Skin epidermis (tissue), 12 donors: ENCODE measurements around the gene DUSP7.

Source experiments
- H3K27ac ChIP-seq, 21 experiments: fragments of 200-600 bp; sonication (generic) in 11 of 21; one replicate each; pipeline ENCODE4 v1.5.0; 2020; ENCODE audit warnings: mild to moderate bottlenecking in 3 of 21, inconsistent platforms in 2 of 21, moderate library complexity in 2 of 21
- H3K4me3 ChIP-seq, 7 experiments: fragments of 200-600 bp; sonication (generic) in 2 of 7; one replicate each; pipeline ENCODE4 v1.5.0; 2020; ENCODE audit warnings: inconsistent platforms in 2 of 7, mild to moderate bottlenecking in 2 of 7, moderate library complexity in 1 of 7

DUSP7 gene

DNA sequence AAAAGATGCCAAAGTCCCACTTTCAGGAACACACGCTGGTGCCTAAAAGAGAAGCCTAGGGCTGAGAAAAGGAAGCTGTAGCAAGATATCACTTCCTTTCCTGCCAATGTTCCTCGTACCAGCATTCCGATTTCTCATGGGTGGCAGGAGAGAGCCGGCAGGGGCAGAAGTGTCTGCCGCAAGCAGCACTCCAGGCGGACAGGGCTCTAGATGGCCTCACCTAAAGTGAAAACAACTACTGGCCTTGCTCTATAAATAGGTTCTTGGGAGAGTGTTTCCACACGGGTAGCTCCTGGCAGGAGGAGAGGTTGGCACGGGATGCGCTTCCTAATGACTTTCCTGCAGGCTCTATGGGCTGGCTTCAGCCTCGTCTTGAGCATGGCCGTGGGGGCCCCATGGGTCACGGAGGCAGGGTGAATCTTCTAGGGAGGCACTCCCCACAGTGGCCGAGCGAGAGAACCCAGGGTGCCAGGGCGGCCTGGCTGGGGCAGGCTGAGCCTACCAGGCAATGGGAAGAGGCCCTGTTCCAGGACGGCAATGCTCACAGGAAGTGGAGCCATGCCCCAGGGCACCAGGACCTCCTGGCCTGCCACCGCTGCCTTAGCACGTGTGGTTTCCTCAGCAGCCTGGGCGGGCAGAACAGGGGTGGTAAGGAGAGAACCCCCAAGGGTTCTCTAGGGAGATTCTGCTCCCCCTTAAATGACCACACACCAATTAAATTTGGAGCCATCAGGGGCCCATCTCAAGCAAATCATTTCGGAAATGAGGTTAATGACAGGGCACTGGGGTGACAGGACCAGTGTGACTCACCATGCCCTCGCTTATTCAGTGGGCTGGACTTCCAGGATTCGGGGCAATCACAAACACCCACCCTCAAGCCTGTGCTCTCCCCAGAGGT lies 14.6 kb upstream of the DUSP7 start:
- H3K27ac ChIP-seq = peak overlapping the region in 17 of 21 experiments; percentile 1 to 78 (median 39)
- H3K4me3 ChIP-seq = no peak overlapping the region

DNA sequence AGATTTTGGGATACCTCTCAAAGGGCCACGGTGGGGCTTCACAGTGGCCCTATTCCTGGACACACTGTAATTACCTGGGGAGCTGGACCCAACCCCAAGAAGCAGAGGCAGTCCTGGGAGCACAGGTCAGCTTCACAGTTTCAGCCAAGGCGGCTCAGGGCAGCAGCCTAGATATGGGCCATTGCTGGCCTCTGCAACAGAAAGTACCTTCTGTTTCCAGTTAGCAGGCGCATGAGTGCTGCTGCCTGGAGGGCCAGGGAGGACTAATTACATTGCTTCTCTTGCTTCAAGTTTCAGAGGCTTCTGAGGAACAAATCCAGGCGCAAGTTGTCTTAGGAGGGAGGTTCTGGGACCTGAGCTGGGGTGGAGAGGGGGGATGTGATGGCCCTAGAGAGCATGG lies 13.5 kb upstream of the DUSP7 start:
- Histone ChIP-seq H3K4me3 (no peak overlapping the region), H3K27ac (peak overlapping the region in 9 of 21 experiments; percentile 24 to 78 (median 57))

DNA sequence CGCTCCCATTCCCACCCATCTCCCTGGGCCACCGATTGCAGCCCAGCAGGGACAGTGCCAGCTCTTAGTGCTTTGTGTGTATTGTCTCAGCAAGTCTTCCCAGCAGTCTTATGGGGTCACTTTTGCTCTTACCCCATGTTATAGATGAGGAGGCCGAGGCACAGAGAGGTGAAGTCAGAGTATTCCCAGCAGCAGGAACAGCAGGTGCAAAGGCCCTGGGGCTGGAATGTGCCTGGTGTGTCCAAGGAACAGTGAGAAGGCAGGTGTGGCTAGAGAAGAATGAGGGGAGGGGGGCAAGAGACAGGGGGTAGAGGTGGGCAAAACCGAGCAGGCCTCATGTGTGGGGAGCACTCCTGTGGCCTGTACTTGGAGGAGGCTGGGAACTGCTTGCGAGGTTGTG lies 12.8 kb upstream of the DUSP7 start:
- H3K27ac ChIP-seq = peak overlapping the region in 4 of 21 experiments; percentile 38 to 91 (median 60)

DNA sequence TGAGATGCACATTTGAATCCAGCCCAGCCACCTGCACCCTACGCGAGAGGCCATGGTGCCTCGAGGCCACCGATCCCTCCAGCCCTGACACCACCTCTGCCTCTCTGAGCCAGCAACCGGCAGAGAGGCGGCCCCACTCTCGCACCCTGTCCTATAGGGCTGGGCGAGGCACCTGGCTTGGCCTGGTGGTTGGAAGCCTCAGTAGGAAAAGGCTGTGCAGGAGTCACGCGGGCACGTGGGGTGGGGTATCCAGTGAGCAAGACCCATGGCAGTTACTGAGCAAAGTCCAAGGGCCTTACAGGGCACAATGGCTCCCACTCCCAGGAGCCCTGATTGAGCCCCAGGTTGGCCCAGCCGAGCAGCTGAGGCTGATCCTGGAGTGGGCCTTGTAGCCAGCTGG lies 12.4 kb upstream of the DUSP7 start:
- Histone ChIP-seq H3K4me3 (no peak overlapping the region), H3K27ac (peak overlapping the region in 10 of 21 experiments; percentile 4 to 91 (median 40))

More for the DNA sequence above, 12.8 kb upstream of the DUSP7 start:
- no peak overlapping the region for H3K4me3 ChIP-seq

DNA sequence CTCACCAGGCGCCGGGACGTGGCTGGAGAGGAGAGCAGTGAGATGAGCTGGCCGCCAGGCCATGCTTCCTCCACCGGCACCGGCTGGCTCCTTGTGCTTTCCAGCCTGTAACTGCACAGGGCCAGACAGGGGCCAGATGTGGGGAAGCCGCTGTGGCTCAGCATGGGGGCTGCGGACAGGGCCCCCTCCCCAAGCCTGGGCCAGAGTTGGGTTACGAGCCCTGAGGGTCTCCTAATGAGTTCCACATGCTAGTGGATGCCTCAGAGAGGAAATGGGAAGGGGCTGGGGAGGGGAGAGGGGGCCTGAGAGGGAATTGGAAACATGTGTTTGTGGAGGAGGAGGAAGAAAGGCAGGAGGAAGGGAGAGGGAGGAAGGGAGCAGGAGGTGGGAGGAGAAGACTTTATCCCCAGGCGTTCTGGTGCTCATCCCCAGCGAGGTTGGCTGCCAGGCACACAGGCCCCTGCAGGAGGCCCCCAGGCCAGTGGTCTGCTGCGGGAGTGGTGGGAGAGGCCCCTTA lies 11.7 kb upstream of the DUSP7 start:
- peak overlapping the region in 15 of 21 experiments; percentile 10 to 91 (median 34) for H3K27ac ChIP-seq
- no peak overlapping the region for H3K4me3 ChIP-seq

DNA sequence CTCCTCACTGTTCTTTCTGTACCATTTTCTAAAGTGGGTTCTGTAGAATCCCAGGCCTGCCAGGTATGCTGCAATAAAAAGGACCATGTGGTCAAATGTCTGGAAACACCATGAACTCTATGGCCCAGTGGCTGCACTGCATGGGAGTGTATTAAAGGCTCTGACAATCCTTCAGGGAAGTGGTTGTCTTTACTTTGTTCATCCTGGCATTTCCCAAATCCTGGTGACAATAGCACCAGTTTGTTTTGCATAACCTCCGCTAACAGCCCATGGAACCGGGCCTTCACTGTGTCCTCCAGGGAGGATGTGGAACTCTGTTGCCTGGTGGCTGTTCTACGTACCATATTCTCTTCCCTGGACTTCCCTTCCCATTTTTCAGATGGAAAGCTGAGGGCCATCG lies 11.2 kb upstream of the DUSP7 start:
- Histone ChIP-seq H3K27ac (peak overlapping the region in 12 of 21 experiments; percentile 5 to 91 (median 34)), H3K4me3 (no peak overlapping the region)

DNA sequence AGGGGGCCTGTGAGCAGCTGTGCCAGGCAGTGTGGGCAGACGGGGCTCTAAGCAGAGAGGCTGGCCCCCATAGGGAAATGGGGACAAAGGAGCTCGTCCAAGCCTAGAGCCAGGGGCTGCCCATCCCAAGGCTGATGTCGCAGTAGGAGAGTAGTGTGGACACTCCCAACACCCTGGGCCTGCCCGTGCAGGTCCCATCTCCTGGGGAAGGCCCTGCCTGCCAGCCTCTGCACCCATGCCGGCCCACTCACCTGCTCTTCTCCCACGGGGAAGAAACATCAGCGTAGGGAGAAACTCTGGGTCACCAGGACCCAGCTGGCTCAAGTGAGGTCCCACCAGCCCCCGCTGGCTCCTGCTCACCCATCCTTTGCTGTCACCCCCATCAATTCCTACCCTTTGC lies 10.7 kb upstream of the DUSP7 start:
- no peak overlapping the region for H3K4me3 ChIP-seq
- H3K27ac ChIP-seq = peak overlapping the region in 18 of 21 experiments; percentile 0 to 91 (median 38)

DNA sequence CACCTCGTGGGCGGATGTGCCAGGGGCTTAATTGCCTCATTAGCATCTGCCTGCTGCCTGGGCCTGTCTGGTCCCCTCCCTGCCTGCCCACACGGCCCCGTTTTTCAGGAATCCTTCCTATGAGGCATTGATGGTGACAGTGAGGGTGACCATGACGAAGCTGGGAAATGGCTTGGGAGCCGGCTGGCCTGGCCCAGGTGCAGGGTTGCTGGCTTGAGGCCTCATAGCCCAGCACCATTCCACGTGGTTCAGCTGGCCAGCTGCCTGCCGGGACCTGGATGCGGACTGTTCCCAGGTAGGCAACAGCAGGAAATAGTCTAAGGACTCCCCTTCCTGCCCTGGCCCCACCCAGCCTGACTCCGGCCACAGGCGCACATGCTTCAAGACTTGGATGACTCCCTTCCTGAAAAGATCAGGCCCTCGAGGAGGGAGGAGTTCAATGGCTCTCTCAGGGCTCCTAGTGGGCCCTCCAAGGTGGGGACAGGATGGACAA lies 8.9 kb upstream of the DUSP7 start:
- no peak overlapping the region for H3K4me3 ChIP-seq
- H3K27ac ChIP-seq = peak overlapping the region in 20 of 21 experiments; percentile 41 to 91 (median 73)

DNA sequence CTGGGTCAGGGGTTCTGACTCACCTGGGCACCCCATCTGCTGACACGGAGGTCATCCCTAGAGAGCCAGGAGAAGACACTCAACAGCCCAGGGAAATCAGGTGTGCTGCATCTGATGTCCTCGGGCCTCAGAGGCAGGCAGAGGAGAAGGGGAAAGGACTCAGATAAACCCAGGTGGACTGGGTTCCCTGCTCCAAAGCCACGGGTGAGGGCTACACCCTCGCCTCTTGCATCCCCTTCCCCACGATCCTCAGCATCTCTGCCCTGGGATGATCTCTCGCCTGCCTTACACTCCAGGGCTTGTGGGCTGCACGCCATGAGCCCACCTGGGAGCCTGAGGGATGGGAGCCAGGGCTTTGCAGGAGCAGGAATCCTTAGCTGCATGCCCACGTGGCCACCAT lies 8.2 kb upstream of the DUSP7 start:
- Histone ChIP-seq H3K27ac (peak overlapping the region in 12 of 21 experiments; percentile 41 to 92 (median 72)), H3K4me3 (no peak overlapping the region)

DNA sequence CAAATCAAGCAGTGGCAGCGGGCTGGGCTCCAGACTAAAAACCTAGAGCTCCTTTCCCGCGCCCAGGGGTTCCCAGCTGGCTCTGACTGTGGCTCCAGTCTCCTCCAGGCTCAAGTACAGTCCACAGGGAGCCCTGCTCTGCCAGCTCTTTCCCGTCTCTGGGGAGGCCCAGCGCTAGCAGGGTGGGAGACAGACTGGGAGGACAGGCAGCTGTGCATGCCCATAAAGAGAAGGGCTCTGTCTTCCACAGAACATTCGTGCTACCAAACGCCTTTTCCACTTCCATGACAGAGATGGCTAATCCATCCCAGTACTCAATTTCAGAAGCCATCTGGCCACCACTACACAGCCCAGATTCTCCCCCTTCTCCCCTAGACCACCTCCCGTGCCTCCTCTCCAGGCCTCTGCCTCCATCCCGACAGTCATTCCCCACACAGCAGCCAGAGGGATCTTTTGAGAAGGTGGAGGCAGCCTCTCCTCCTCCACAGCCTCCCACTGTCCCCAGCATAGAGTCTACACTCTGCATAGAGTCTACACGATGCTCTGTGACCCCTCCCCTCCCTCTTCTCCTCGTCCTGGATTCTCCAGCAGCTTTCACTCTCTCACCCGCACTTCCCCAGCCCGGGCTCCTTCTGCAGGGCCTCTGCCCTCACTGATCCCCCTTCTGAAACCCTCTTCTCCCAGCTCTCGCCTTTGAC lies 6.8 kb upstream of the DUSP7 start:
- peak overlapping the region in 19 of 21 experiments; percentile 23 to 92 (median 77) for H3K27ac ChIP-seq
- no peak overlapping the region for H3K4me3 ChIP-seq

DNA sequence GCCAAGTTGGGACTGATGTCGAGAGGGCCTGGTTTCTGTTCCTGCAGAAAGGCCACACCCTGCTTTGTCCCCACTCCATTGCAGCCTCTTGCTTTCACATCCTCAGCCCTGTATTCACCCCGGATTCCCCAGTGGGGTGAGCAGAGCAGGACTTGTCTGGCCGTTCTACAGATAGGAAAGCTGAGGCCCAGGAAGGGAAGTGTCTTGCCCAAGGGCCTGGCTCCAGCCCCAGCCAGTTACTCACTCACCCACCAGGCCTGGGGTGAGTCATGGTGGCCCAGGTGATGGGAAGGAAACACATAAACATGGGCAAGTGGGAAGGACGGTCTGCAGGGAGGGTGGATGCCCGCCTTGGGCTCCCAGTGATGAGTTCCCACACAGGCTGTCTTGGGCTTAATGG lies 6.1 kb upstream of the DUSP7 start:
- H3K4me3 ChIP-seq = no peak overlapping the region
- H3K27ac ChIP-seq = peak overlapping the region in 20 of 21 experiments; percentile 34 to 92 (median 78)

DNA sequence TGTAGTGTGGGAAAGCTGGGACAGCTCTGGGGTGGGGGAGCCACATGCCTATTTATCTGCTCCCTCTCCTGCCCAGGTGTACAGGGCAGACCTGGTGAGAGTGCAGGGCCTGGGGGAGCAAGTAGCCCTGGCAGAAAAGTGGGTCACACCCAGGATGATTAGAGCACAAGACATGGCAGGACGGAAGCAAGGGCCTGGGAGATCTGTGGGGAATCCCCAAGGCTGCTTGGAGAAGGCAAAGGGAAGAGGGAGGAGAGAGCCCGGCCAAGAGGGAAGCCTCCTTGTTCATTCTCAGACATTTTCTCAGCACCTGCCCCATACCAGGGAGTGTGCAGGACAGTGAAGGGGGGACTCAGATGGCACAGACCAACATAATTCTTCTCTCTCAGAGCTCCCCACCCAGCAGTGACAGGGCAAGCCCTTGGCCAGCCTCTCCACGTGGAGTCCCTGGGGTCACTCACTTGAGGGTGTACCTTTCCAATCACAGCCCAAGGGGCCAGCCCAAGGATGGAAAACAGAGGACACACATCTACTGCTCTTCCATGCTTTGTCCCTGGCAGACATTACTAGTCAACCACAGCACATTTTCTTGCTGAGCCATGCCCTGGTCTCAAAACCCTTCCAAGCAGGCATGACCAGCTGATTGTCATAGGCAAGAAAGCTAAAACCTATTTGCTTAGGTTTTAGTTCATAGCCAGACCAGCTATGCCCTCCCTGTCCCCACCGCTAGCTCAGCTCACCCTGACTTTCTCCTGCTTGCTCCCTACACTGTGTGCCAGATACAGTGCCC lies 4.9 kb upstream of the DUSP7 start:
- peak overlapping the region; percentile 9 to 92 (median 76) for H3K27ac ChIP-seq

DNA sequence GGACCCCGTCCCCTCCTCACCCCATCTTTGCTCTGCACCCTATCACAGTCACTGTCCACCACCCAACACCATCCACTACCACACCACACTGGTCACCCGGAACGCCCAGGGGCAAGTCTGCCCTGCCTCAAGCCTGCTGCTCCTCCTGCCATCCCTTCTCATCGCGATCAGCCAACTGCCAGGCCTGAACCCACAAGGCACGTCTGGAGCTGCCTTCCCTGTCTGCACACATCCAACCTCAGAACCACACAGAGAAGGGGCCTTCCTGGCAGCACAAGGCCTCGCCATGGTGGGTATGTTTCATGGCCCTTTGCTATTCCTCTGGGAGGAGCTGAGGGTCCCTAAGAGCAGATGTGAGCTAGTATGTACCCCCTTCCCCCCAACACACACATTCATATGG lies 3.4 kb upstream of the DUSP7 start:
- Histone ChIP-seq H3K27ac (peak overlapping the region in 18 of 21 experiments; percentile 3 to 92 (median 66)), H3K4me3 (no peak overlapping the region)

More for the DNA sequence above, 4.9 kb upstream of the DUSP7 start:
- no peak overlapping the region for H3K4me3 ChIP-seq

DNA sequence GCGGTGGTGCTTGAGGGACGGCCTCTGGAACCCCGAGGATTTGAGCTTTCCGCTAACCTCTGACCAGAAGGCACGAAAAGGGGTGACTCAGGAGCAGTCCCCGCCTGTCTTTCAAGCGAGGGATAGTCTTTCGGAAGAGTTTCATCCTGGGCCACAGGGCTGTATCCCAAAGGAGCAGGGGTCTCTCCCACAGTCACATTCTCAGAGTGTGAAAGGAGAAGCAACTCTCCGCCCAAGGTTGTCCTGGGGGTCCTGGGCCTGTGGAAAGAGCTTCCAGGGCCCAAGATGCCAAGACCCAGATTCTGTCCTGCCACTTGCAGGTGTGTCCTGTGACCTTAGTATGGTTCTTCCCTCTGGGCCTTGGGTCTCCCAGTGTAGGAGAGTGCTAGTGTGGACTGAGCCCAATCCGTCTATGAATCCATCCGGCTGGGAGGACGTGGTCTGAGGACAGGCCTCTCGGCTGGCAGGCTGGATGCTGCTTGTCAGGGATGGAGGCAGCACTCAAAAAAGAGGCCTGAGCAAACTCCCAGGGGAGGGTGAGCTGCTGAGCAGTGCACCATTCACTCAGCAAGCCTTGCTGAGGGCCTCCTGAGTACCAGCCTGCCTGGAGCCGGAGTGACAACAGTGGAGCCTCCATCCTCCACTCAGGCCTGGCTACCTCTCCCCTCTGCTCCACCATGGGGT lies 1.6 kb upstream of the DUSP7 start:
- Histone ChIP-seq H3K27ac (peak overlapping the region in 19 of 21 experiments; percentile 59 to 95 (median 79)), H3K4me3 (peak overlapping the region; percentile 5 to 94 (median 58))

DNA sequence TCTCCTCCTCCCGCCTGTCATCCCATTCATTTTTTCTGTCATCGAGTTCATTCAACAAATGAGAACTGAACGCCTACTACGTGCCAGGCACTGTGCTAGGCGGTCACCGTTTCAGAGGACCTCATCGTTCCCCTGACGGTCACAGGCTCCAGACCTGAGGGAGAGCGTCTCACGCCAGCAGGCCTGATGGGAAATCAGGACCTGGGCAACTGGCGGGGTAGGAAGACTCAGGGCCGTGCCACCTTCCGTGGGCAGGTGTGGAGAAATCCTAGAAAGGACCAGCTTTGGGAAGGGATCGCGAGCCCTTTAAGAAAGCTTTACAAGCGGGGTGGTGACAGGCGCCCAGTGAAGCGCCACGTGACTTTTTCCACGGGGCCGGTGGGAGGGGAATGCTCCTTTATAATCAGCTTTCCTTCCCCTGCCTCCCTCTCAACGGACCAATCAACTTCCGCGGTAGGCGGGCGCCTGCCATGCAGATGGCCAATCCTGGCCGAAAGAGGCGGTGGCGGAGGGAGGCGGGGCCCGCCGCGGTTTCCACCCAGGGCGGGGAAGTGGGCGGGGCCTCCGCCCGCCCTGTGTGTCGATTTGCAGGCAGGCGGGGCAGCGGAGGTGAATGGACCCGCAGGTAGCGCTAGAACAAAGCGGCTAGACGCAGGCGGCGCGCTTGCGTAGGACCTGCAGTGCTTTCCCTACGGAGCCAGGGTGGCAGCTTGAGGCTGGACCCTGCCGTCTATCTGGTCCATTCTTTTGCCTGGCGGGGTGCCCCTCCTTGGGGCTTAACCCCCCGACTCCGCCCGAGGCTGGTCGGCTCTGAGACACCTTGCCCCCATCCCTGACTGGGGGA lies 819 bp upstream of the DUSP7 start:
- H3K4me3 ChIP-seq = peak overlapping the region; percentile 54 to 94 (median 63)
- H3K27ac ChIP-seq = peak overlapping the region; percentile 45 to 96 (median 89)

DNA sequence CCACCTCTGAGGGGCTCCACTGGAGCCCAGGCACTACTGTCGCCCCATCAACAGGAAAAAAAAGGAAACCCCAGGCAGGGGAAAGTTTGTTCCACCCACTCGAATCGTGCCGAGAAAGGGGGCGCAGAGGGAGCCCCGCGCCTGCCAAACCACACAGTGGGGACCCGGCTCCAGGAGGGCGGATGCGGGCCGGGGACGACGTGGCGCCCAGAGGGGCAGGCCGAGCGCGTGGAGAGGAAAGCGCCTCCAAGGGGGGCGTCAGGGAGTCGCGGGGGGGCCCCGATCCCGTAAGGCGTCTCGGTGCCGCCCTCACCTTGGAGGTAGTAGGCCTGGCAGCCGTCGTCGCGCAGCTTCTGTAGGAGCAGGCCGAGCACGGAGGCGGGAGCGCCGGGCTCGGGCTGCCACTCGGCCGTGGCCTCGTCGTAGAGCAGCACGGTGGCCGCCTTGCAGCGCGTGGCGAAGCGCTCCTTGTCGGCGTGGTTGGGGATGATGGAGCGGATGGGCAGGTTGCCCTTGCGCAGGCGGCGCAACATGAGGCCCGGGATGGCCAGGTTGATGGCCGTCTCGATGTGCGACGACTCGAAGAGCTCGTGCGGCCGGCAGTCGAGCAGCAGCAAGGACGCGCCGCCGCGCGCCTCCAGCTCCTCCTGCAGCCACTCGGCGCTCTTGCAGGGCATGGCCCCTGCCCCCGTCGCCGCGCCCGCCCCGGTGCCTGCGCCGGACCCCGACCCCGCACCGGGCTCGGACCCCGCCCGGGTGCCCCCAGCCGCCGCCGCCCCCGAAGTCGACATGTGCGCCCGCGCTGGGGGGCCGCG lies 627 bp downstream of the DUSP7 start:
- Histone ChIP-seq H3K27ac (peak overlapping the region; percentile 71 to 99 (median 96)), H3K4me3 (peak overlapping the region; percentile 58 to 95 (median 91))
